Coronary artery (tissue), 2 donors: ENCODE data around the gene ECM2.

Experiments used
- DNase-seq: peaks from one replicate; pipeline ENCODE4 v3.0.0-alpha.2; 2017; ENCODE audit warnings: low spot score
- H3K27ac ChIP-seq, 2 donors: fragments of 200-600 bp; sonication (generic); one replicate each; pipeline ENCODE4 v1.5.1; 2016 to 2019
- H3K4me3 ChIP-seq: fragments of 200-600 bp; sonication (generic); 2 replicates; pipeline ENCODE4 v1.5.1; 2016; ENCODE audit warnings: mild to moderate bottlenecking, moderate library complexity
- CTCF ChIP-seq: fragments of 200-600 bp; sonication (generic); IDR thresholded peaks from one replicate; pipeline ENCODE4 v1.5.1; 2019; ENCODE audit warnings: antibody characterized with exemption

ECM2 gene

DNA sequence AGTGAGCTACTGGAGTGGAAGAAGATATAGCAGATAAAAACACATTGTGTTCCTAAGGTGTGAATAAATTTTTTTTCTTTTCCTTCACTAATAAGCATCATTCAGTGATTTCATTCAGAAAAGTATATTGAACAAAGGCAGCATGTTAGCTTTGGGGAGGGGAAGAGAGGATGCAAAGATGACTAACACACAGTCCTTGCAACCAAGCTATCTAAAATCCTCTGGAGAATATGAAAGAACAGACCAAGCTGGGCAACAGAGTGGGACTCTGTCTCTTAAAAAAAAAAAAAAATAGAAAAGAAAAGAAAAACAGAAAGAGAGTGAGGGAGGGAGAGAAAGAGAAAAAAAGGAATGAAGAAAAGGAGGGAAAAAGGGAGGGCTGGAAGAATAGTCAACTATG, 89.3 kb downstream of the ECM2 start:
- TF ChIP-seq CTCF: no peak
- no peak overlapping the region for H3K4me3 ChIP-seq
- no peak overlapping the region for H3K27ac ChIP-seq
- DNase-seq: no peak
